ENCODE results near the gene IGSF8. TPM values are rescaled to one million over a fixed set of nuclear protein-coding genes. Genes with fewer than 3 reads are reported as not detected.

IGSF8 gene
- total and polyA plus RNA-seq, 2 of the 8 experiments (the other 6 are each of a cell fraction or from before 2014, with no cell fraction given): 69.6 to 132 TPM

GRCh38 chr1:160083968-160084770, 14.2 kb downstream of the IGSF8 start (continued):
- TF ChIP-seq RAD21 (IDR thresholded peaks at IDR 0.05 in 1 of 2, conservative IDR thresholded peaks at IDR 0.05 in 1 of 2; ENCODE audit: low read depth in 2 of 2, low read length in 2 of 2): peak; percentile 70 to 74
- peak; percentile 91 to 99 (median 96) for TF ChIP-seq CTCF (IDR thresholded peaks at IDR 0.05; ENCODE audit: control extremely low read depth in 1 of 3, insufficient read depth in 1 of 3, low read depth in 1 of 3, low read length in 3 of 3)
- peak; percentile 85 for TF ChIP-seq KDM4A (IDR thresholded peaks at IDR 0.05; ENCODE audit: low read depth, low read length, severe bottlenecking)
- TF ChIP-seq USF2 (IDR thresholded peaks at IDR 0.05; ENCODE audit: low read length): peak; percentile 41; the same call in 1 of the 2 replicates
- TF ChIP-seq GTF2F1 (IDR thresholded peaks at IDR 0.05; ENCODE audit: borderline replicate concordance, low read depth, low read length): peak; percentile 75; the same call in 1 of the 2 replicates
- peak; percentile 71 for TF ChIP-seq YY1 (IDR thresholded peaks at IDR 0.05; ENCODE audit: low read depth, low read length)
- TF ChIP-seq RBBP5 (IDR thresholded peaks at IDR 0.05; ENCODE audit: borderline replicate concordance, low read depth, low read length): peak; percentile 80; the same call in 1 of the 2 replicates
- peak; percentile 79 for TF ChIP-seq TEAD4 (IDR thresholded peaks at IDR 0.05; ENCODE audit: low read depth, low read length)
- TF ChIP-seq RNF2 (IDR thresholded peaks at IDR 0.05; ENCODE audit: borderline replicate concordance, low read depth, low read length, missing control alignments, poor library complexity, severe bottlenecking): peak; percentile 45
- TF ChIP-seq TBP (IDR thresholded peaks at IDR 0.05; ENCODE audit: low read depth, low read length): peak; percentile 16; the same call in 1 of the 2 replicates
- peak in 1 of 2 experiments; percentile 96; a peak in 2 of 4 replicates for TF ChIP-seq HDAC2 (IDR thresholded peaks at IDR 0.05; ENCODE audit: borderline replicate concordance in 1 of 2, low read depth in 2 of 2, low read length in 2 of 2)
- no peak for TF ChIP-seq CEBPB (IDR thresholded peaks at IDR 0.05; ENCODE audit: low read depth, low read length)
- peak; percentile 99 for TF ChIP-seq E2F6 (IDR thresholded peaks at IDR 0.05)
- peak; percentile 81 for TF ChIP-seq CREB1 (IDR thresholded peaks at IDR 0.05)
- no peak for TF ChIP-seq BCL11A (IDR thresholded peaks at IDR 0.05; ENCODE audit: low read depth in 2 of 2, low read length in 2 of 2)
- no peak for TF ChIP-seq FOSL1 (IDR thresholded peaks at IDR 0.05; ENCODE audit: insufficient read depth, low read depth, low read length)
- TF ChIP-seq KDM5A (IDR thresholded peaks at IDR 0.05; ENCODE audit: low read length): no peak
- TF ChIP-seq JUN (IDR thresholded peaks at IDR 0.05; ENCODE audit: low read depth, low read length): no peak

All from H1 (cell line).